ENCODE results near the gene FALEC.

DNA sequence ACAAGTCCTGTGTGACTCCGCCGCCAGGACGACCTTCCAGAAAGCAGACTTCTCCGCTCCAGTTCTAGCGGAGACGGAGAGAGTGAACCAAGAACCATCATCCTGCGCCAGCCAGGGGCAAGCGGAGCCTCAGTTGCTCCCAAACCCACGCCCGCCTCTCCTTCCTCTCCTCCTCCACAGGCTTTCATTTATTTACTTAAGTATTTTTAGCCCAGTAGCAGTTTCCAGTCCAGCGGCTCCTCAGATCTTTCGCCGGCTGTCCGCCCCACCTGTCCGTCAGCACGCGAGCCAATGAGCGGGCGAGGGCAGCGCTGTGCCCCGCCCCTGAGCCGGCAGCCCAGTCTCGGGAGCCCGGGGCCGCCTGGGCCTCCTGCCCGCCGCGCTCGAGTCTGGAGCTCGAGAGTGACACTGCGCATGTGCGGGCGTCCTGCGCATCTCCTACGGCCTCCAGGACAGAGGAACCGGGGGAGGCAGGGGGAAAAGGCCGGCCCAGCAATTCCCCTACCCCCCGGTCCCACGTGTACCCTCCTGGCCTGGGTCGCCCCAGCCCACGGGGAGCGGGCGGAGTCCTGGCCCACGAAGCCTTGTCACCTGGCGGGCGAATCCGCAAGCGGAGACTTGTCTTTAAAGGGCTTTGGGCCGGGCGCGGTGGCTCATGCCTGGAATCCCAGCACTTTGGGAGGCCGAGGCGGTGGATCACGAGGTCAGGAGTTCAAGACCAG, at the start of gene FALEC:
- no peak for TF ChIP-seq YY1 (IDR thresholded peaks at IDR 0.05; ENCODE audit: insufficient read depth, insufficient read length)
- no peak for TF ChIP-seq ZNF274 (IDR thresholded peaks at IDR 0.05; ENCODE audit: low read depth, low read length)
